ENCODE measurements around the gene GLP1R.

GRCh38 chr6:39104528-39104927 lies 55.9 kb downstream of the GLP1R start:
- TF ChIP-seq TAF1 (IDR thresholded peaks at IDR 0.05; ENCODE audit: low read depth, low read length) (no peak), POLR2A (IDR thresholded peaks at IDR 0.05; ENCODE audit: low read depth, low read length) (no peak), SPI1 (IDR thresholded peaks at IDR 0.05; ENCODE audit: low read depth, low read length) (no peak)

Data from GM12891 (cell line).